NK-92 (cell line): ENCODE results near the gene WNT7B.

Source experiments
- DNase-seq: peaks from one replicate; lab custom pipeline; 2025; ENCODE audit not compliant: unreplicated experiment; lab: John Stamatoyannopoulos, UW

The WNT7B gene

GRCh38 chr22:45879552-45879949 is 97.4 kb downstream of the WNT7B start:
- DNase-seq: no peak

GRCh38 chr22:45878901-45879551 is 97.9 kb downstream of the WNT7B start:
- no peak for DNase-seq

GRCh38 chr22:45878051-45878781 is 98.7 kb downstream of the WNT7B start:
- DNase-seq: no peak

GRCh38 chr22:45877651-45878050 is 99.3 kb downstream of the WNT7B start:
- no peak for DNase-seq

- no peak for DNase-seq
These were observed 100.0 kb downstream of the WNT7B start for GRCh38 chr22:45877036-45877380.

- DNase-seq: no peak
These were observed 100.6 kb downstream of the WNT7B start for GRCh38 chr22:45876136-45877035.

- DNase-seq: no peak
These were observed 104.2 kb downstream of the WNT7B start for GRCh38 chr22:45872659-45873263.

GRCh38 chr22:45871721-45872120 is 105.2 kb downstream of the WNT7B start:
- no peak for DNase-seq
